Endodermal cell (in vitro differentiated cells): Measurements from ENCODE around the gene ERBB4. TPM values are rescaled to one million over a fixed set of nuclear protein-coding genes. Genes with fewer than 3 reads are reported as not detected.

Experiments used
- DNase-seq: peaks from one replicate; pipeline ENCODE4 v3.0.0-alpha.2; 2017
- H3K27ac ChIP-seq: 2 replicates; pipeline ENCODE4 v1.5.1; 2013; ENCODE audit warnings: mild to moderate bottlenecking, low read depth, low read length, moderate library complexity
- H3K27me3 ChIP-seq: 2 replicates; pipeline ENCODE4 v1.6.1; 2013; ENCODE audit warnings: mild to moderate bottlenecking, low read length, moderate library complexity; ENCODE audit not compliant: insufficient read depth, control insufficient read depth, poor library complexity, severe bottlenecking
- H3K36me3 ChIP-seq: 2 replicates; pipeline ENCODE4 v1.7.0; 2013; ENCODE audit warnings: mild to moderate bottlenecking, low read length, moderate library complexity; ENCODE audit not compliant: control insufficient read depth, insufficient read depth
- H3K4me1 ChIP-seq: one replicate; pipeline ENCODE4 v1.7.0; 2013; ENCODE audit warnings: low read length; ENCODE audit not compliant: control insufficient read depth, insufficient read depth
- H3K4me3 ChIP-seq: 2 replicates; pipeline ENCODE4 v1.5.1; 2013; ENCODE audit warnings: mild to moderate bottlenecking, low read length, moderate library complexity
- H3K9ac ChIP-seq: 2 replicates; pipeline ENCODE4 v1.6.1; 2013; ENCODE audit warnings: mild to moderate bottlenecking, low read length, moderate library complexity; ENCODE audit not compliant: poor library complexity, severe bottlenecking; ENCODE audit errors: extremely low read depth
- H3K9me3 ChIP-seq: 2 replicates; pipeline ENCODE4 v1.6.1; 2013; ENCODE audit warnings: mild to moderate bottlenecking, low read length, moderate library complexity; ENCODE audit not compliant: control insufficient read depth
- H3K27ac Mint-ChIP-seq: 2 replicates; pipeline ENCODE4 v1.8.0; 2020; ENCODE audit warnings: mixed read lengths
- H3K27me3 Mint-ChIP-seq: 2 replicates; pipeline ENCODE4 v1.8.0; 2021; ENCODE audit warnings: mild to moderate bottlenecking, mixed read lengths; ENCODE audit not compliant: insufficient read depth
- H3K36me3 Mint-ChIP-seq: 2 replicates; pipeline ENCODE4 v1.8.0; 2020; ENCODE audit warnings: low read depth, mixed read lengths
- H3K4me1 Mint-ChIP-seq: 2 replicates; pipeline ENCODE4 v1.8.0; 2020; ENCODE audit warnings: mixed read lengths
- H3K4me3 Mint-ChIP-seq: 2 replicates; pipeline ENCODE4 v1.8.0; 2020; ENCODE audit warnings: mild to moderate bottlenecking, moderate library complexity, mixed read lengths
- H3K9me3 Mint-ChIP-seq: 2 replicates; pipeline ENCODE4 v1.8.0; 2020; ENCODE audit warnings: mild to moderate bottlenecking, mixed read lengths
- WGBS, 2 experiments: methylation state at CpG; one replicate each; pipeline versions ENCODE4 v1.1.5 to v1.1.7; 2013; ENCODE audit warnings: missing lambda C conversion rate in 2 of 2, mixed read lengths in 1 of 2; ENCODE audit not compliant: insufficient coverage in 1 of 2, insufficient read length in 1 of 2; 5-methylcytosine and 5-hydroxymethylcytosine counted together
- total RNA-seq, 2 donors: library from RNA; stranded (reverse); fragmentation: NEBNext Ultra II Directional in 1 of 2; extraction: Animal tissue kit (Norgen Biotek cat#: 25700) in 1 of 2; gene quantifications; 2 replicates in 1 of 2; 3 replicates in 1 of 2; pipeline ENCODE4 v1.2.1, GENCODE V29; 2021
- TF ChIP-seq, protein P1 (sequence below): fragments of 200-600 bp; sonication (generic); conservative IDR thresholded peaks from 2 replicates; pipeline ENCODE4 v1.5.0; 2021; ENCODE audit warnings: antibody characterized with exemption, mild to moderate bottlenecking

The ERBB4 gene
- total RNA-seq, 2 donors from 2014 or later: 154 to 158 TPM

GRCh38 chr2:211568439-211568838, 970.2 kb downstream of the ERBB4 start:
- Mint-ChIP-seq H3K36me3 (peaks cover 73% of the 10 kb centered on the region), H3K4me3 (no peak overlapping the region), H3K9me3 (peaks cover 10% of the 10 kb centered on the region), H3K27ac (no peak overlapping the region), H3K4me1 (no peaks in the 10 kb centered on the region), H3K27me3 (no peaks in the 10 kb centered on the region)
- Histone ChIP-seq H3K4me3 (no peak overlapping the region), H3K9ac (no peak overlapping the region), H3K36me3 (peaks cover 13% of the 10 kb centered on the region), H3K4me1 (no peaks in the 10 kb centered on the region), H3K27me3 (no peaks in the 10 kb centered on the region), H3K9me3 (peaks cover 10% of the 10 kb centered on the region), H3K27ac (no peak overlapping the region)
- WGBS, 2 experiments: 90 to 100% methylated on average over 1 to 3 of the region's 3 CpGs
- DNase-seq: no peak
- TF ChIP-seq, protein P1, sequence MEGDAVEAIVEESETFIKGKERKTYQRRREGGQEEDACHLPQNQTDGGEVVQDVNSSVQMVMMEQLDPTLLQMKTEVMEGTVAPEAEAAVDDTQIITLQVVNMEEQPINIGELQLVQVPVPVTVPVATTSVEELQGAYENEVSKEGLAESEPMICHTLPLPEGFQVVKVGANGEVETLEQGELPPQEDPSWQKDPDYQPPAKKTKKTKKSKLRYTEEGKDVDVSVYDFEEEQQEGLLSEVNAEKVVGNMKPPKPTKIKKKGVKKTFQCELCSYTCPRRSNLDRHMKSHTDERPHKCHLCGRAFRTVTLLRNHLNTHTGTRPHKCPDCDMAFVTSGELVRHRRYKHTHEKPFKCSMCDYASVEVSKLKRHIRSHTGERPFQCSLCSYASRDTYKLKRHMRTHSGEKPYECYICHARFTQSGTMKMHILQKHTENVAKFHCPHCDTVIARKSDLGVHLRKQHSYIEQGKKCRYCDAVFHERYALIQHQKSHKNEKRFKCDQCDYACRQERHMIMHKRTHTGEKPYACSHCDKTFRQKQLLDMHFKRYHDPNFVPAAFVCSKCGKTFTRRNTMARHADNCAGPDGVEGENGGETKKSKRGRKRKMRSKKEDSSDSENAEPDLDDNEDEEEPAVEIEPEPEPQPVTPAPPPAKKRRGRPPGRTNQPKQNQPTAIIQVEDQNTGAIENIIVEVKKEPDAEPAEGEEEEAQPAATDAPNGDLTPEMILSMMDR: no peak

DNA sequence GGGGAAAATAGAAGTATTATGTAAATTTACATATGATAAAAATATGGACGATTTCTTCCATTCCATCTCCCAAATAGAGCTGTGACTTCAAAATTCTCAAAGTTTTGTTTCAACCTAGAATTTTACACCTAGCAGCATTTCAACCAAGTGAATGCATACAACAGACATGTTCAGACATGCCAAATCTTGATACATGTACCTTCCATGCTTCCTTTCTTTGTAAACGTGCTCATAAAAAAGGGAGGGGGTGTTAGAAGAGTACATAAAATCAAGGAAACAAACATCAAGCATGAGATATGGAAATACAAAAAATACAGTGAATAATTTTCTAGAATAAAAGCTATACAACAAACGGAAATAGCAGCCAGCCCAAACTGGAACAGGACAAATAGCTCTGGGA, 974.2 kb downstream of the ERBB4 start:
- H3K36me3 Mint-ChIP-seq: peaks cover 62% of the 10 kb centered on the region
- no peaks in the 10 kb centered on the region for H3K27me3 ChIP-seq
- peaks cover 10% of the 10 kb centered on the region for H3K36me3 ChIP-seq
- H3K27ac Mint-ChIP-seq: no peak overlapping the region
- H3K4me1 ChIP-seq: no peaks in the 10 kb centered on the region
- peaks cover 10% of the 10 kb centered on the region for H3K9me3 ChIP-seq
- H3K4me1 Mint-ChIP-seq: no peaks in the 10 kb centered on the region
- H3K4me3 Mint-ChIP-seq: no peak overlapping the region
- H3K9ac ChIP-seq: no peak overlapping the region
- WGBS, 2 experiments: 83 to 100% methylated on average over 1 to 3 of the region's 3 CpGs
- peaks cover 10% of the 10 kb centered on the region for H3K9me3 Mint-ChIP-seq
- H3K4me3 ChIP-seq: no peak overlapping the region
- no peaks in the 10 kb centered on the region for H3K27me3 Mint-ChIP-seq
- H3K27ac ChIP-seq: no peak overlapping the region
- TF ChIP-seq, protein P1: no peak
- no peak for DNase-seq

DNA sequence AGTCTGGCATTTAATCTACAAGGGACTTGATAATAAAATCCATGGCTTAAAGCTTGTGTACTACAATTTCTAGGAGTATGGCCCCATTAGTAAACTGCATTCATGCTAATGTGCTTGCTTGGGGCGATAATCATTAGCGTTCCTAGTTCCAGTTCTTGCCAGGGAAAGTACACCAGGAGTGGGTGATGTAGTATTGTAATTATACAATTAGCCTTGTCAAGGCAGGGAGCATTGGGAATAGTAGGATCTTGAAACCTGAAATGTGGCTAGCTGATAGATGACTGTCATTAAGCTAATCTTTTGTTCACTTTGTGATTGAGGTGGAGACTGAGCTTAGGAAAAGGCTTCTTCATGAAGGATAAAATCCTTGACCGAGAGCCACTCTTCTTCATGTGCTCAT, 993.0 kb downstream of the ERBB4 start:
- Histone ChIP-seq H3K27ac (no peak overlapping the region), H3K27me3 (no peaks in the 10 kb centered on the region), H3K36me3 (peaks cover 10% of the 10 kb centered on the region), H3K9me3 (no peaks in the 10 kb centered on the region), H3K9ac (no peak overlapping the region), H3K4me3 (no peak overlapping the region), H3K4me1 (no peaks in the 10 kb centered on the region)
- Mint-ChIP-seq H3K4me3 (no peak overlapping the region), H3K27ac (no peak overlapping the region), H3K27me3 (no peaks in the 10 kb centered on the region), H3K9me3 (no peaks in the 10 kb centered on the region), H3K36me3 (peaks cover 16% of the 10 kb centered on the region), H3K4me1 (no peaks in the 10 kb centered on the region)
- DNase-seq: no peak
- 90 to 93% methylated on average over 3 of the region's 3 CpGs for WGBS, 2 experiments
- TF ChIP-seq, protein P1: no peak
